Vagina (tissue), 2 donors: Measurements from ENCODE around the gene CCDC34.

Experiments used
- POLR2A ChIP-seq, 2 donors: fragments of 450-650 bp; IDR thresholded peaks; one replicate each; pipeline ENCODE4 v1.6.1; 2017; ENCODE audit warnings: antibody characterized with exemption in 2 of 2, mild to moderate bottlenecking in 2 of 2, moderate library complexity in 2 of 2
- POLR2AphosphoS5 ChIP-seq, 2 donors: sonication (generic); formaldehyde crosslinking; IDR thresholded peaks; one replicate each; pipeline ENCODE4 v1.9.0; 2017; ENCODE audit warnings: antibody characterized with exemption in 2 of 2, mild to moderate bottlenecking in 2 of 2, low read depth in 1 of 2; ENCODE audit not compliant: insufficient read depth in 1 of 2
- TF ChIP-seq, protein P1 (sequence below), 3 experiments: fragments of 450-650 bp in 2 of 3; fragments of 200-600 bp in 1 of 3; sonication (generic) in 1 of 3; IDR thresholded peaks; one replicate each; pipeline ENCODE4 v1.5.1; 2017 to 2019; ENCODE audit warnings: antibody characterized with exemption in 3 of 3, mild to moderate bottlenecking in 2 of 3, moderate library complexity in 2 of 3

DNA sequence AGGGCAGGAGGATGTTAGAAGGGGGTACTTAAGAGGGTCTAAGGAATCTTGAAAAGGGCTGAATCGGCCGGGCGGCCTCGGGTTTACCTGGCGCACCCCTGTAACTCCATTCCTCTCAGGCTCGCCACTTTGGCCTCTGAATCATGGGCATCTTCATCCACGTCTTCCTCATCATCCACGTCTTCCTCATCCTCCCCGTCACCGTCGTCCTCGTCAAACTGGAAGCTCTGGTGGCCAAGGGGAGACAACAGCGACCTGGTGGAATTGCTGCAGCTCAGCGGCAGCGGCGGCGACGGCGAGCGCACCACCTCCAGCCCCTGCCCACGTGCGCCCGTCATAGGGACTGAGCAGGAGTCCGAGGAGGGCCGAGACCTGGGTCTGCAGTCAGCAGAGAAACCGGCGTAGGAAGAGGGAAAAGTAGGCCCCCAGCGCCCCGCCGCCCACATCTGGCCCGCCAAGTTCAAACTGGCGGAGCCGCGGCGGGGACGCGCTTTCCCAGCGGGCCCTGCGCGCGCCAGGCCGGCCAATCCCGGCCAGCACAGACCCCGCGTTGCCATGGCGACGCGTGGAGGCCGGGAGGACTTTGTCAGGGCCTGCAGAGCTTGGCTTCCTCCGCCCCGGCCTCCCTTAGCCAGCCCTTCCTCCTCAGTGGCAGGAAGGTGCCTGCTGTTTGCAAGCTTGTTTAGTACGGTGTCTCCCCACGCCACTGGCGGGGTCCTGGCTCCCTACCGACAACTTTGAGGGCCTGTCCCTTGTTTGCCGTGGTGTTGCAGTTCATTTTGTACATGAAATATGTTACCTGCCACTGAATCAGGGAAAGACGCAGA is at the start of gene CCDC34:
- TF ChIP-seq POLR2A (IDR thresholded peaks at IDR 0.05) (no peak), POLR2AphosphoS5 (IDR thresholded peaks at IDR 0.05; ENCODE audit: insufficient read depth in 1 of 2, low read depth in 1 of 2) (peak in 1 of 2 donors; percentile 69)
- TF ChIP-seq, protein P1, sequence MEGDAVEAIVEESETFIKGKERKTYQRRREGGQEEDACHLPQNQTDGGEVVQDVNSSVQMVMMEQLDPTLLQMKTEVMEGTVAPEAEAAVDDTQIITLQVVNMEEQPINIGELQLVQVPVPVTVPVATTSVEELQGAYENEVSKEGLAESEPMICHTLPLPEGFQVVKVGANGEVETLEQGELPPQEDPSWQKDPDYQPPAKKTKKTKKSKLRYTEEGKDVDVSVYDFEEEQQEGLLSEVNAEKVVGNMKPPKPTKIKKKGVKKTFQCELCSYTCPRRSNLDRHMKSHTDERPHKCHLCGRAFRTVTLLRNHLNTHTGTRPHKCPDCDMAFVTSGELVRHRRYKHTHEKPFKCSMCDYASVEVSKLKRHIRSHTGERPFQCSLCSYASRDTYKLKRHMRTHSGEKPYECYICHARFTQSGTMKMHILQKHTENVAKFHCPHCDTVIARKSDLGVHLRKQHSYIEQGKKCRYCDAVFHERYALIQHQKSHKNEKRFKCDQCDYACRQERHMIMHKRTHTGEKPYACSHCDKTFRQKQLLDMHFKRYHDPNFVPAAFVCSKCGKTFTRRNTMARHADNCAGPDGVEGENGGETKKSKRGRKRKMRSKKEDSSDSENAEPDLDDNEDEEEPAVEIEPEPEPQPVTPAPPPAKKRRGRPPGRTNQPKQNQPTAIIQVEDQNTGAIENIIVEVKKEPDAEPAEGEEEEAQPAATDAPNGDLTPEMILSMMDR (IDR thresholded peaks at IDR 0.05), result no peak
